PC-3 (cell line): ENCODE results near the gene PALS1. TPM values are rescaled to one million over a fixed set of nuclear protein-coding genes. Genes with fewer than 3 reads are reported as not detected.

Experiments
- ATAC-seq: fragments of 200-7000 bp; cut with Tn5 transposase; 2 replicates; pipeline ENCODE4 v1.9.1; 2020; ENCODE audit warnings: mild to moderate bottlenecking, moderate library complexity
- BruUV-seq: library from RNA; stranded (reverse); fragments of 400-500 nt; replicated peaks from 2 replicates; lab custom pipeline; 2021; lab: Mats Ljungman, UMichigan
- CTCF ChIA-PET: fragments of 300-600 bp; sonication (Branson Sonifier 250); formaldehyde crosslinking; loops from one replicate; lab custom pipeline; 2022; ENCODE audit warnings: antibody characterized with exemption; lab: Charles Lee
- POLR2A ChIA-PET: fragments of 300-600 bp; sonication (Branson Sonifier 250); formaldehyde crosslinking; loops from one replicate; lab custom pipeline; 2022; ENCODE audit warnings: antibody characterized with exemption; ENCODE audit not compliant: unreplicated experiment; lab: Charles Lee
- DNase-seq: peaks from one replicate; pipeline ENCODE4 v3.0.0-alpha.2; 2015
- H2AFZ ChIP-seq: fragments of 300-600 bp; sonication (generic); 2 replicates; pipeline ENCODE4 v1.6.0; 2016; ENCODE audit warnings: antibody characterized with exemption, low read length
- H3F3A ChIP-seq: fragments of 300-600 bp; sonication (generic); one replicate; pipeline ENCODE4 v1.6.0; 2017; ENCODE audit warnings: antibody characterized with exemption, low read length, control low read depth, mild to moderate bottlenecking; ENCODE audit not compliant: unreplicated experiment
- H3K27ac ChIP-seq: fragments of 300-600 bp; sonication (generic); 2 replicates; pipeline ENCODE4 v1.5.1; 2016; ENCODE audit warnings: mild to moderate bottlenecking, low read length
- H3K27me3 ChIP-seq: fragments of 300-600 bp; sonication (generic); 2 replicates; pipeline ENCODE4 v1.6.1; 2016; ENCODE audit warnings: low read length, mixed read lengths
- H3K36me3 ChIP-seq: fragments of 300-600 bp; sonication (generic); 2 replicates; pipeline ENCODE4 v1.6.1; 2016; ENCODE audit warnings: low read depth, mixed run types, low read length, mixed read lengths
- H3K4me1 ChIP-seq: fragments of 300-600 bp; sonication (generic); 2 replicates; pipeline ENCODE4 v1.5.1; 2016; ENCODE audit warnings: low read length; ENCODE audit not compliant: insufficient read depth
- H3K4me2 ChIP-seq: fragments of 300-600 bp; sonication (generic); 2 replicates; pipeline ENCODE4 v1.6.0; 2016; ENCODE audit warnings: low read length
- H3K4me3 ChIP-seq: fragments of 300-600 bp; sonication (generic); 2 replicates; pipeline ENCODE4 v1.5.1; 2016; ENCODE audit warnings: mild to moderate bottlenecking, low read length, mixed read lengths
- H3K79me2 ChIP-seq: fragments of 300-600 bp; sonication (generic); 2 replicates; pipeline ENCODE4 v1.6.1; 2017; ENCODE audit warnings: low read length, mixed read lengths
- H3K9ac ChIP-seq: fragments of 300-600 bp; sonication (generic); 2 replicates; pipeline ENCODE4 v1.6.0; 2016; ENCODE audit warnings: mild to moderate bottlenecking, low read length
- H3K9me2 ChIP-seq: fragments of 300-600 bp; sonication (generic); replicated peaks from 2 replicates; pipeline ENCODE4 v1.6.1; 2016; ENCODE audit warnings: mixed run types, low read length, mixed read lengths
- H3K9me3 ChIP-seq: fragments of 300-600 bp; sonication (generic); 2 replicates; pipeline ENCODE4 v1.6.1; 2016; ENCODE audit warnings: low read length, mixed read lengths
- H4K20me1 ChIP-seq: fragments of 300-600 bp; sonication (generic); 2 replicates; pipeline ENCODE4 v1.6.1; 2016; ENCODE audit warnings: low read length, mixed read lengths
- CTCF ChIP-seq: fragments of 300-600 bp; sonication (generic); conservative IDR thresholded peaks from 2 replicates; pipeline ENCODE4 v1.5.1; 2017; ENCODE audit warnings: antibody characterized with exemption, low read depth, mild to moderate bottlenecking, low read length
- EZH2 ChIP-seq: fragments of 300-600 bp; sonication (generic); IDR thresholded peaks from one replicate; pipeline ENCODE4 v1.6.1; 2017; ENCODE audit warnings: antibody characterized with exemption, mild to moderate bottlenecking, low read length; ENCODE audit not compliant: unreplicated experiment
- EZH2phosphoT487 ChIP-seq: fragments of 300-600 bp; sonication (generic); IDR thresholded peaks from 2 replicates; pipeline ENCODE4 v1.6.1; 2018; ENCODE audit warnings: mild to moderate bottlenecking, antibody characterized with exemption, low read length, borderline replicate concordance
- intact Hi-C: fragments of 100-400 bp; cut with micrococcal nuclease; formaldehyde crosslinking; loops from 2 replicates; pipeline ENCODE4 v1.9.0; 2023
- total RNA-seq: library from RNA; depleted of rRNA; stranded (reverse); fragments of >200 nt; gene quantifications from 2 replicates; pipeline ENCODE4 v1.2.3, GENCODE V29; 2014

Gene PALS1
- total RNA-seq, 1 experiment from 2014 or later, result 31.5 TPM

GRCh38 chr14:67251573-67252226 is 10.5 kb downstream of the PALS1 start:
- Histone ChIP-seq H3K79me2 (peaks cover 99% of the 10 kb centered on the region), H3K4me1 (peaks cover 46% of the 10 kb centered on the region), H3K27me3 (no peaks in the 10 kb centered on the region), H3K4me3 (no peak overlapping the region), H4K20me1 (peaks cover 36% of the 10 kb centered on the region), H3K27ac (peak overlapping the region; percentile 4; the same call in 1 of the 2 replicates), H3K36me3 (0 out of 2 replicates have a peak, but pooled peaks cover 5% of the 10 kb centered on the region), H3F3A (no peaks in the 10 kb centered on the region), H3K4me2 (peak overlapping the region; percentile 32), H3K9me3 (no peaks in the 10 kb centered on the region), H2AFZ (no peak overlapping the region), H3K9me2 (no peaks in the 10 kb centered on the region), H3K9ac (no peak overlapping the region)
- CTCF ChIA-PET, result interaction anchor here (0.6 to 1.0 kb wide), 2 partner anchors 14 to 34 kb away, joined by 4 to 8 read pairs; no protein-coding TSS in a partner anchor
- intact Hi-C loops, result loop anchor here (2.0 kb wide), 1 partner anchor 17 kb away; no protein-coding TSS in a partner anchor
- TF ChIP-seq EZH2phosphoT487 (no peak), EZH2 (no peak), CTCF (no peak)
- POLR2A ChIA-PET, result interaction anchor here (0.6 to 0.8 kb wide), 3 partner anchors 10 to 468 kb away, joined by 4 to 12 read pairs (median 5); no protein-coding TSS in a partner anchor
- ATAC-seq (peak; percentile 69), DNase-seq (peak; percentile 72)
- no TSS peak for BruUV-seq

- no peaks in the 10 kb centered on the region for H3K9me3 ChIP-seq
- CTCF ChIA-PET, result interaction anchor here (0.6 to 1.0 kb wide), 5 partner anchors 18 to 347 kb away, joined by 3 to 6 read pairs (median 4); partner anchors contain the start of gene PIGH
- H2AFZ ChIP-seq, result no peak overlapping the region
- TF ChIP-seq EZH2phosphoT487 (no peak), CTCF (no peak), EZH2 (no peak)
- peaks cover 98% of the 10 kb centered on the region for H3K79me2 ChIP-seq
- no peaks in the 10 kb centered on the region for H3K27me3 ChIP-seq
- no peak overlapping the region for H3K27ac ChIP-seq
- H3K9me2 ChIP-seq, result no peaks in the 10 kb centered on the region
- POLR2A ChIA-PET, result no interaction called here
- H3F3A ChIP-seq, result no peaks in the 10 kb centered on the region
- ATAC-seq (no peak), DNase-seq (no peak)
- peaks cover 32% of the 10 kb centered on the region for H3K4me1 ChIP-seq
- H4K20me1 ChIP-seq, result peaks cover 29% of the 10 kb centered on the region
- H3K4me3 ChIP-seq, result no peak overlapping the region
- H3K4me2 ChIP-seq, result no peak overlapping the region
- H3K36me3 ChIP-seq, result peaks cover 8% of the 10 kb centered on the region; the same call in 1 of the 2 replicates
- intact Hi-C loops, result loop anchor here (2.0 kb wide), 1 partner anchor 16 kb away; no protein-coding TSS in a partner anchor
- H3K9ac ChIP-seq, result no peak overlapping the region
- BruUV-seq, result no TSS peak
Observed at GRCh38 chr14:67253076-67253635, 11.9 kb downstream of the PALS1 start.
